GM12865 (cell line): Measurements from ENCODE around the gene PARVA.

Experiments
- DNase-seq: peaks from one replicate; pipeline ENCODE4 v3.0.0; 2010; ENCODE audit warnings: low read depth
- H3K4me3 ChIP-seq: 2 replicates; pipeline ENCODE4 v1.5.1; 2011; ENCODE audit warnings: mild to moderate bottlenecking, low read depth, low read length, control low read depth
- TF ChIP-seq, protein P1 (sequence below): IDR thresholded peaks from 2 replicates; pipeline ENCODE4 v1.5.1; 2011; ENCODE audit warnings: low read length, control low read depth, low read depth, inconsistent platforms; ENCODE audit not compliant: insufficient read depth; ENCODE audit errors: missing control alignments

Gene PARVA

DNA sequence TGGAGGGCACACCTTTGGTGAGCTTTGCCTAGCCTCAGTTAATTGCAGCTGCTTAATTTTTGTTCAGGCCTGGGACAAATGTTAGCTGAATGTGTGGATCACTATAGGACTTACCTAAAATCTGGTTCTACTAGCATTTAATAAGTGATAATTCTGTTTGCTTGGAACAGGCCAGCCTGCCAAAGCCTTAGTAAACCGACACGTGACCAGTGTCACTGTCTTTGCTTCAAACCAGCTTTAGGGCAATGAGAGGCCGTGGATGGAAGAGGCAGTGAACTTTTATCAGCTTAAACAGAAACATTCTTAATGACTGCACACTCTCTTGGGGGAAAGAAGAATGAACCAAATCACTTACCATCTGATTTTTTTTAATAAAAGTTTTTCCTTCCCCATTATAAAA is 10.8 kb downstream of the PARVA start:
- no peak overlapping the region for H3K4me3 ChIP-seq
- DNase-seq = no peak
- TF ChIP-seq, protein P1, sequence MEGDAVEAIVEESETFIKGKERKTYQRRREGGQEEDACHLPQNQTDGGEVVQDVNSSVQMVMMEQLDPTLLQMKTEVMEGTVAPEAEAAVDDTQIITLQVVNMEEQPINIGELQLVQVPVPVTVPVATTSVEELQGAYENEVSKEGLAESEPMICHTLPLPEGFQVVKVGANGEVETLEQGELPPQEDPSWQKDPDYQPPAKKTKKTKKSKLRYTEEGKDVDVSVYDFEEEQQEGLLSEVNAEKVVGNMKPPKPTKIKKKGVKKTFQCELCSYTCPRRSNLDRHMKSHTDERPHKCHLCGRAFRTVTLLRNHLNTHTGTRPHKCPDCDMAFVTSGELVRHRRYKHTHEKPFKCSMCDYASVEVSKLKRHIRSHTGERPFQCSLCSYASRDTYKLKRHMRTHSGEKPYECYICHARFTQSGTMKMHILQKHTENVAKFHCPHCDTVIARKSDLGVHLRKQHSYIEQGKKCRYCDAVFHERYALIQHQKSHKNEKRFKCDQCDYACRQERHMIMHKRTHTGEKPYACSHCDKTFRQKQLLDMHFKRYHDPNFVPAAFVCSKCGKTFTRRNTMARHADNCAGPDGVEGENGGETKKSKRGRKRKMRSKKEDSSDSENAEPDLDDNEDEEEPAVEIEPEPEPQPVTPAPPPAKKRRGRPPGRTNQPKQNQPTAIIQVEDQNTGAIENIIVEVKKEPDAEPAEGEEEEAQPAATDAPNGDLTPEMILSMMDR = no peak

DNA sequence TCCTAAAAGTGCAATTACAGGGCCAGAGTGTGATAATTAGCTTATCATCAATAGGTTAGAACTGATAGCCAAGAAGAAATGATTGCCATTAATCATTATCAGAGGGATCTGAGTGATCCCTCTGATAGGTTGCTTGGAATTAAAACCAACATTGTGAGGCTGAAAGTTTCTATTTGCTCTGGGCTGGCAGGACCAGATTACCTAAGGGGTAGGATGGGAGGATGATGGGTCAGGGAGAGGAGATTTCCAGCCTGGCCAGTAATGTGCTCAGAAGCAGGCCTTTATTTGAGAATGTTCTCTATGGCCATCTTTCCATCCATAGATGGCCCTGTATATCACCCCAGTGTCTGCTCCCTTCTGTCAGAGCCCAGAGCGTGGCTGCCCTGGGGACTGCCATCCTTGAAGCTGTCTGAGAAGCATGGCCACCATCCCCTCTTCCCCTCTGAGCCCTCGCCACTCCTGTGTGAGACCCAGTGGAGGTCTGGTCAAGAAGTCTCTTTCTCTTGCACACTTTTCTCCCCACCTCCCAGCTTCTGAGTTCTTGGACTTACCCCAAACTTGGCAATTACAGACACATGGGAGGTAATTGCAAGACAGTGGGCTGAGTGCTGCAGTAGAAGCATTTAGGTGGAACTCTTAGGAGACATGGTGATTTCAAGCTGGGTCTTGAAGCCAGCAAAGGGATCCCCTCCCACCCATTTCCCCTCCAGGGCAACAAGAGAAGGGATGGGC is 11.7 kb downstream of the PARVA start:
- H3K4me3 ChIP-seq = no peak overlapping the region
- DNase-seq = no peak
- TF ChIP-seq, protein P1 = no peak

DNA sequence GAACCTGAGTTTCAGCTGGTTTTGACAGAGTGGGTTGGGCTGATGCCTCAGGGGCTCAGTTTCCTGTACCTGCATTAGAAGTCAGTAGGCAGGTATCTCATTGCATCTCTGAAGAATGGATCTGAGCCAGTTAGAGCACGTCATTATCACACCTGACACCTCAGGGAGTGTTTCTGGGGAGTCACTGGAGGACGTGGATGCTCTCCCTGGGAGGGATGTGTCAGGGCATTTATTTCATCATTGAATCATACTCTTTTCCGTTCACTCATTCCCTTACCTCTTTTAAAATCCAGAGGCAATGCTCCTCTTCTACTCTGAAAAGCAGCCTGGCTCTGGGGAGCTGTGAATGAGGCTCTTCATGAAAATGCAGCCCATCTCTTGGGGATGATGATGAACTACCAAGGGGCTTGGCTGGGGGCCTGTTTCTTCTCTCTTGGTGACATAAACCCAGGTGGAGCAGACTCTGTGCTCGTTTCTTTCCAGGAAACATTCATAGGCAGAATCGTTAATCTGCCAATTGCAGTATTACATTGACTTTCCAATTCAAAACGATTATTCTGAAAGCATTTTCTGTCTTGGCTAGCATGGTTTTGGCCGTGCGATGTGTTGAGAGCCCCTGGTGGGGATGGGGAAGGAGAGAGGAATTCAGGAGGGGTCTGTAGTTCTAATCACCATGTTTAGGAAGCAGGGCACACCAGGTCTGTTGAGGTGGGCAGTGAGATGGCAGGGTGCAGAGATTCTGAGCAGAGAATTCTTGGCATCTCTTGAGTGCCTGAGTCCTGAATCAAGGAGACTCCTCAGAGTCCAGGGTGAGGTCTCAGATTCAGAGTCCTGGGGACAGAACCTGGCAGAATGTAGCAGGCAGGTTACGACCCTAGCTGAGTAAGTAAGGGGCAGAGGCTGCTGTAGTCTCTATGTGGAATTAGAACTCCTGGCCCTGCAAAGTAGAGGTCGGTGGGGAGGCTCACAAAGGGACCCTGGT is 12.6 kb downstream of the PARVA start:
- no peak for DNase-seq
- no peak overlapping the region for H3K4me3 ChIP-seq
- TF ChIP-seq, protein P1 = no peak

DNA sequence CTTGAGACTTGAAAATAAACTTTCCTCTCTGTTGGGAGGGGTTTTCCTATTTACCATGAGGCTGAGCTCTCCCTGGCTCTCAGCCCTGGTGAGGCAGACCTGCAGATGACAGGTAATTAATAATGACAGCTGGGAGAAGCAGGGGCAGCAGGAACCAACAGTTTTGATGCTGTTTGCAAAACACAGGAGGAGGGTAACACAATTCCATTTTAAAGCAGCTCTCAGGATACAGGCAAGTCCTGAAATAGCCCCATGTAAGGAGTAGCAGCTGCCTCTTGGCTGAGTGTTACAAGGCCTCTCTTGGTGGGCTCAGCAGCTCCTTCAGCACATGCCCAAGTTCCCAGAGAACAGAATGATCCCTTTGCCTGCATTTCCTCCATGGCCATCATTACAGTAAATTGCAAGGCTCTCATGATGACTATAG is 13.3 kb downstream of the PARVA start:
- TF ChIP-seq, protein P1 = no peak
- no peak for DNase-seq
- no peak overlapping the region for H3K4me3 ChIP-seq

DNA sequence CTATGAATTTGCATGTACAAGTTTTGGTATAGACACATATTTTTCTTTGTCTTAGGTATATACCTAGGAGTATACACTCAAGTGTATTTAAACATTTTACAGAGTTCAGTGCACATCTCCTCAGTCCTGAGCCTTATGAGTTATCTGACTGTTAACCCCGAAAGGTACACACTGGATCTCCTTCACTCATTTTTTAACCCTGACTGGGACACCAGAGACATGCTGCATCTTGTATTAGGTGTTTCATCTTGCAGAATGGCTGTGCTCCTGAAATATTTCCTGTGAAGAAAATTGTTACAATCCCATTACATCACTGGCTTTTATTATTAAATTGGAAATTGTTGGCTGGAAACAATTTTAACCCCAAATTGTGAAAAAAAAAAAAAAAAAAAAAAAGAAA is 15.3 kb downstream of the PARVA start:
- no peak for DNase-seq
- TF ChIP-seq, protein P1 = no peak

DNA sequence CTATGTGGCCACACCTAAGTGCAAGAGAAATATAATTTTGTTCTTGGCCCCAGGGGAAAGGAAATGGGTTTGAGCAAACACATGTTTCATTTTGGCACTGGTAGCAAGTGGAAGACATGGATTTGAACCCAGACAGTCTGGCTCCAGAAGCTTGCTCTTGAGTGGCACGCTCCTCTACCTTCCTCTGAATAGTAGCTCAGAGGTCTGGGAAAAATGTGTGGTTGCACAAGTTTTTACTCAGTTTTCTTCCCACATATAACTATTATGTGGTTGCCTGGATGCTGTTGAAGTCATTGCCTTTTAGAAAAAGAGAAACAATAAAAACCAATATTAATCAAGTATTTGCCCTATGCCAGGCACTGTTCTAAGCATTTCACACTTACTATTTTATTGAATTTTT is 16.3 kb downstream of the PARVA start:
- no peak overlapping the region for H3K4me3 ChIP-seq
- no peak for DNase-seq
- TF ChIP-seq, protein P1 = no peak

More for the DNA sequence above, 15.3 kb downstream of the PARVA start:
- no peak overlapping the region for H3K4me3 ChIP-seq
